Stimulated activated CD8-positive, alpha-beta memory T cell treated with anti-CD3 and anti-CD28 coated beads, Interleukin-2, amount 100 ng/mL, for 1 hour (primary cell): ENCODE measurements around the gene DHX58.

Experiments used
- DNase-seq, 2 donors: peaks; one replicate each; pipeline ENCODE4 v3.0.0-alpha.2; 2020; ENCODE audit warnings: low read depth in 2 of 2

Gene DHX58

GRCh38 chr17:42110301-42111264 lies 1.9 kb downstream of the DHX58 start:
- DNase-seq, result no peak

DNA sequence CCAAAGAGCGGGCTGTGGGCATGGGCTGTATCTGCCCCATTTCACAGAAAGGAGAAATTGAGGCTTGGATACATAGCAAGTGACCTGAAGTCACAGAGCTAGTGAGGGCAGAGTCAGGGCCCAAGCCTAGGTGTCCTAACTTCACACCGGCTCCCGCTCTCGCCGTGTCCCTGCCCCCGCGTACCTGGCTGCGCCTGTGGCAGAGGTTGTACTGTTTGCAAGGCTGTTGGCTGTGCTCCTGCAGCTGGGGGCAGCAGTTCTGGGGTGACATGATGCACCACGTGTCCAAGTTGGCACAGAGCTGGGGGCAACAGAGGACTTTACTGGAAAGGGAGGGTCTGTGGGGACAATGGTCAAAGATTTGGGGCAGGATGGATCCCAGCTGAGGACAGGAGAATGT lies 3.4 kb downstream of the DHX58 start:
- no peak for DNase-seq

DNA sequence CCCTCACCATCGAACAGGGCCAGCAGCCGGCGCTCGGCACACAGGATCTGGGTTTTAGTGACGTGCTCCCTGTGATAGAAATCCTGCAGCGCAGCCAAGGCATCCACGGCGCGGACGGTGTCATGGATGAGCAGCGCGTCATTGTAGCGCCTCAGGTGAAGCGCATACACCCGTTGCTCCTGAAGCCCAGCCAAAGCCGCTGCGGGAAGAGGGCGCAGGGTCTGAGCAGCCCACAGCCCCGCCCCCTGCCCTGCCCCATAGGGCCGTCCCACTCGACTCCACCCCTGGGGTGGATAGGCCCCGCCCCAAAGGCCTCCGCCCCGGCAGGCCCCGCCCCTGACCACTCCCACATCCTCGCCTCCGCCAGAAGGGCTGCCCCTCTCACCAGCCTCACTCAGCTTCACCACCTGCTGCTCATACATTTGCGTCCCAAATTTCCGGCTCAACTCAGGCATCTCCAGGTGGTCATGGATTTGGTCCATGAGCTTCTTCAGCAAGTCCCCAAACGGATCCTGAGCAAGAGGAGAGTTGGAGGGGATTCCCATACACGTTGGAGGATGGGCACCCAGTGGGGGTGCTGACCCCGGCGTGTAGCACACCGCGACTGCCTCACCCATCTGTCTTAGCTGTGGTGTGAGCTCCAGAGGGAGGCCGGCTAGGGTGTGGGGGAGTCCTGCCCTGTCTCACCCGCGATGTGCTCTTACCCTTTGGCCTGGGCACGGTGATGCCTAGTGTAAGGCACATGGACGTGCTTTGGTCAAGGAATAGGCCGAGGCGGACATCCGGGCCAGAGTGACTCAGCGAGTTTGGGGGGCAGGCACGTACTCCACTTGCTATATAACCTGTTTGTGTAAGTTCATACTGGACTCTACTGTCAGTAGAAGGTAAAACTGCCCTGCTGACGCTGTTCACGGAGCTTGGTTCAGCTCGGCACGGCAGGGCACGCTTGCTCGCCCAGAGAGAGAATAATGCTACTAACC lies 4.6 kb downstream of the DHX58 start:
- peak; percentile 82 to 92 for DNase-seq

GRCh38 chr17:42107124-42107523 lies 5.4 kb downstream of the DHX58 start:
- DNase-seq, result no peak

- no peak for DNase-seq
Measured at GRCh38 chr17:42106009-42106408, 6.5 kb downstream of the DHX58 start.

- DNase-seq, result no peak
Measured at GRCh38 chr17:42104264-42104663, 8.2 kb downstream of the DHX58 start.

DNA sequence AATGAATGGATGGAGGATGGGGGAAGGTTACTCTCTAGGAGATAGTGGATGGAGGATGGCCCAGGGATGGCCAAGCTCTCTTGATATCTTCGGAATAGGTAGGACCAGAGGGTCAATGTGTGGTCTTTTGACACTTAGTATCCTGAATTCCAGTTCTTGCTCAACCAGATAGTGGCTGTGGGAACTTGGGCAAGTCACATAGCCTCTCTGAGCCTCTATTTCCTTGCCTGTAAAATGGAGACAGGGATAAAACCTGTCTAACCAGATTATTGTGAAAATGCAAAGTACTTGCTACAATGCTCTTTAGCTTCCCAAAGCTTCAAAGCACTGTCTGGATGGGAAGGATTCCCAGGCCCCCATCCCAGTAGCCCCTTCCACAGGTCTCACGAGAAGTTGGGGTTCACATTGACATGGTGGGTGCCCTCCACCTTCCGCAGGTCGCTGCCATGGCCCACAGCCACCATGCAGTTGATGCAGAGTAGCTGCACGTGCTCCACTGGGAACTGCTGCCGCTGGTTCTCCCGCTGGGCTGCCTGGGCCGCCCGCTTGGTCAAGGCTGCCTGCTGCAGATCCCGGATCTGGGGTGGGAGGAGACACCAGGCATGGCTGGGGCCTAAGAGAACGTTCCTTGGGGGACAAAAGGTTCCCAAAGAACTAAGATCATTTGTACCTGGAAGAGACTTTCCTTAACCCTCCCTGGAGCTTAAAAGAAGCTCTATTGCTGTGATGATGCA lies 9.1 kb downstream of the DHX58 start:
- no peak for DNase-seq

- peak; percentile 16 to 37 for DNase-seq
Measured at GRCh38 chr17:42101513-42102292, 10.8 kb downstream of the DHX58 start.

DNA sequence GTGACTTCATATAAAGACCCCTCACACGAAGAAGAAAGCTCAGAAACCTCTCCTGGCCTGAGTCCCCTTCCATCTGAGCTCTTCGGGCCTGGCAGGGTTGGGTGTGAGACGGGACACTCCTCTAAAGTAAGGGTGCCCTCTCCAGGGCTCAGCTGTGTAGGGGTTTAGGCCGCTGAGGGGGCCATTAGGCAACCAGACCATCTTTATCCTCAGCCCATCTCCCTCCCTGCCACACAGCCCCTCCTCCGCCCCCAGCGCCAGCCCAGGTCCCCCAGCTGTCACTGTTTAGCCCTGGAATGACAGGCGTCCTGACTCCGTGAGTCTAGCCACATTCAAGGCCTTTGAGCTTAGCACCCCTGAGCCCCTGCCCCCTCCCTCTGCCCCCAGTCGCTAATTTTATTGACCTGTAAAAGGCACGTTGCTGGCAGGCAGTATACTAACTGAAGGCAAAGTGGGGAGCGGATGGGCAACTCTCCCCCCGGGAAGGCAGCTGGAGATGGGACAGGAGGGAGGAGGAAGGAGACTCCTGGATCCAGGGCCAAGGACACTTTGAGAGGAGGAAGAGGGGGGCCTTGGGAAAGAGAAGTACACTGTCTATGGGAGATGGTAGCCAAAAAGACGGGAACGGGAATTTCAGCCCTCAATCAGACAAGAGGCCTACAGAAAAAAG lies 13.6 kb downstream of the DHX58 start:
- DNase-seq, result no peak

DNA sequence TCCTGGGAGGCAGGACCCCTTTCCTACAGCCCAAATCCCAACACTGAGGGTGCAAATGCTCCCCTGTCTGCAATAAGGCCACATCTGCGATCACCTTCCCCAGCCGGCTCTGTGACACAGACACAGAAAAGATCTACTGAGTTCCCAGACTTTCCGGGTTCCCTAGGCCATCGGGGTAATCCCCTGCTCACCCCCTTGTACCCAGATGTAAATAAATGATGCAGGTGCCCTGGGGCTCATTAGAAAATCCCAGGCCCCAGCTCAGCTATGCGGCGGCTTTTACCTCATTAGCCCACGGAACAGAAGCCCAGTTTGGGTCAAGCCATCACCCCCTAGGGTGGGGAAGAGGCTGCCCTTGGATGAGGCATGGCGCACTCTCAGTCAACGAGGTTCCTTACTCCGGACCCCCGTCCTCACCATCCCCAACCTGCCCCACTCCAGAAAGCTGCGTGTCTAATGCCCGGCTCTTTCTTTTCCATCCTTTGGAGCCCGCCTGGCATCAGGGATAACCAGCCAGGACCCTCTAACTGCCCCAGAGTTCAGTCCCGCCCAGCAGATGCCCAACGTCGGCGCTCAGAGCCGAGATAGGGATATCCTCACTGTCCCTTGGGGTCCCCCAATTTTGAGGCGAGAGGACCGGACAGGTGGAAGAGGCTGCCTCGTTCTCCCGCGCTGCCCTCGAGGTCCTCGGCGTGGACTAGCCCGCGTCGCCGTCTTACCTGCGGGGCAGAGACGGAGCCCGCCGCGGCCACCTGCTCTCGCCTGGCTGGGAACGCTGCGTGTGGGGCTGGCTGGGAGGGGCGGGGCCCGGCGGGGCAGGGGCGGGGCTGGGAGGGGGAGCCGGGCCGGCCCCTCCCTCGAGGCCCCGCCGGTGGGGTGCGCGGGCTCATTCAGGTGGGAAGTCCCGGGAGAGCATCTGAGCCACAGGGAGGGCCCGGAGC lies 14.6 kb downstream of the DHX58 start, which contains the start of gene ZNF385C:
Gene ZNF385C, minus strand, starts transcription at position 783 of the 941 bp plus-strand sequence. CDS start 35,417 bp downstream, outside the sequence.
- peak in 1 of 2 donors; percentile 27 for DNase-seq

DNA sequence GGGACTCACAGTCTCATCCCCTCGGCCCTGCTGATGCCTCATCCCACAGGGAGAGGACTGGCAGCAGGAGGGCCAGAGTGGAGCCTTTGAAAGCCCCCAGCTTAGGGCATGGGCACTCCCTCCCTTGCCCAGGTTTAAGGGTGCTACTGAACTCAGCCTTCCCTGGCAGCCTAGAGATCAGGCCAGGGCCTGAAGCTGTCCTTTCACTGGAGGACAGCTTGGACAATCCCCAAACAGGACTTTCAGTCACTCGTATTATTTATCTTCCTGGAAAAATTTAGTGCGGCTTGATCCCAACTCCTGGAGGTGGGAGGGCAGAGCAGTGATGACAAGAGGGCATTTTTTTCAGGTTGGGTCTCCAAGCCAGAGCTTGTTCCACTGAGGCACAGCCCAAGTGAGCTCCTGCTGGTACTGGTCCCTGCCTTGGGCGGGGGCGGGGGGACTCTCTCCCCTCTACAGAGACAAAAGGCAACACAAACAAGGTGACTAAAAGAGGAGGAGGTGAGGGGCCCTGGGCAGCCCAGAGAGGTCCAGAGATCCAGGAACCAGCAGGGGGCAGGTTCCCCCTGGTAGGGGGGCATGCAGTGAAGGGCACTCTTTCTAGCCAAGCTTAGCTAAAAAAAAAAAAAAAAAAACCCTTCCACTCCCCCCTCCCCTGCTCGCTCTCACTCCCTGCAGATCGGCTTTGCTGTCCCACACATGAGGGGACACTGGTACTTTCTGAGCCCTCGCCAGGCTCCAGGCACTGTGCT lies 16.0 kb downstream of the DHX58 start:
- no peak for DNase-seq

GRCh38 chr17:42094375-42095069 lies 18.0 kb downstream of the DHX58 start:
- no peak for DNase-seq

DNA sequence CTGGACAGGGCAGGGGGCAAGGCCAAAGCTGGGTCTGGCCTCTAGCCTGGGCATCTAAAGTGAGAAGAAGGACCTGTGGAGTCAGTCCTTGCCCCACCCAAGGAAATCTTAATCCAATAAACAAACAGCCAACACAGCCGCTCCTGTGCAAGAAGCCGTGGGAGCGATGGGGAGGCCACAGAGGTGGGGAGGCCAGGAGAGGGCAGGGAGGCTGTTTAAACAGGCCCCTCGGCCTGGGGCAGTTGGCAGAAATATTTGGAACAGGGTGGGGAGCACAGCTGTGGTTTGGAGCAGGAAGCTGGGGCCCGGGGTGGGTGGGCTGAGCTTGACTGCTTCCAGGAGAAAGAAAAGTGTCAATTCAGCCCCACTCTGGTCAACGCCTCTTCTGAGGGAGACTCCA lies 19.6 kb downstream of the DHX58 start:
- DNase-seq, result no peak

DNA sequence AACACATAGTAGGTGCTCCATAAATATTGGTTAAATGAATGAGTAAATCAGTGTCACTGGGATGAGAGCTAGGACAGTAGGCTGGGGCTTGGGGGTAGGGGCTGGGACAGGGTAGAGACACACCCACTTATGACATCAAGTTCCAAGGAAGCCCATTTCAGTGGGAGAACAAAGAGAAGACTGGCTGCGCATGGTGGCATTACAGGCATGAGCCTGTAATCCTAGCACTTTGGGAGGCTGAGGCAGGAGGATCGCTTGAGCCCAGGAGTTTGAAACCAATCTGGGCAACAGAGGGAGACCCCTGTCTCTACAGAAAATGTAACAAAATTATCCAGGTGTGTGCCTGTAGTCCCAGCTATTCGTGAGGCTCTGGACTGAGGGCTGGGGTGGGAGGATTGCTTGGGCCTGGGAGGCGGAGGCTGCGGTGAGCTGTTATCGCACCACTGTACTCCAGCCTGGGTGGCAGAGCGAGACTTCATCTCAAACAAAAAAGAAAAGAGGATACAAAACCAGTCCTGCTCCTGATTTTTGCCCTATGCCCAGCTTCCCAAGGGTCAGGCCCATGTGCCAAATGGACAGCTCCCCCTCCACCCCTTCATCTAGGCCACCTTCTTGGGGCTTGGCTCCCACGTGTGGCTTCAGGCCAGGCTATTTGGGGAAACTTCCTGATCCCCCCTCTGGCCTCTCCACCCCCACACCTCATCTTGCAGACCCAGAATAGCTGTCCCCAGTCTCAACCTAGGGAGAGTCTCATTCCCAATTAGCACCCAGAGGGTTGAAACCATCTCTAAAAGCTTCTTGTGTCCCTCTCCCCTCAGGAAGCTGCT lies 21.3 kb downstream of the DHX58 start:
- DNase-seq, result no peak

DNA sequence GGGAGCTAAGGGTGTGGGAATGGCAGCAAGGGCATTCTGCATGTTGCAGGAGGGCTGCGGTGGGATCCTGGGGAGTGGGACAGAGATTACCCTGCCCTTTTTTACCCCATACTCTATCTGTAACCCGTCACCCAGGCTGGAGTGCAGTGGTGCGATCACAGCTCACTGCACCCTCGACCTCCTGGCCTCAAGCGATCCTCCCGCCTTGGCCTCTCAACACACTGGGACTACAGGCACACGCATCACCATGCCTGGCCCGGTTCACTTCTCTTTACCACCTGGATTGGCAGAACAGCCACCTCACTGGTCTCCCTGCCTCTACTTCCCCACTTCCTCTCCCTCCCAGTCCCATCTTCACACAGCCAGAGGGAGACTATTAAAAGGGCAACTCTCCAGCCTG lies 23.8 kb downstream of the DHX58 start:
- DNase-seq, result no peak
